NCI-H1092 treated with DMSO at 0.1 percent for 48 hours (cell line): ENCODE measurements around the gene COL4A3.

Experiments
- DNase-seq: peaks from one replicate; lab custom pipeline; 2025; lab: John Stamatoyannopoulos, UW

COL4A3 gene

DNA sequence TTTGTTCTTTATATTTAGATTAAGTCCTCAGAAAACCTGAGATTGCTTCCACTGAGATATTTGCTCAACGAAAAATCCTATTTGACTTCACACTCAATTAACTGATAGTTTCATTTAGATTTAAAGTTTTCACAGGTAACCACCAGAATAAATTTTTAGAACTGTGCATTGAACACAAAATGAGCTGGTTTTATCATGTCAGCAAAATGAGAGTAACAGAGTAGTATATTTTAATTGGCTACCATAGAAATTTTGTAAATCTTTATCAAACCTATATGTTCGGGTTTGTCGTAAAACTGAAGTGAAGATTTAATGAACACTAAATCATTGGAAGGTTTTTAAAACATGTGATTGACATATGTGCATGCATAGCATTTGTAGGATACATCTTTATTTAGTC lies 127.9 kb downstream of the COL4A3 start:
- no peak for DNase-seq

GRCh38 chr2:227293531-227293930 lies 129.1 kb downstream of the COL4A3 start:
- DNase-seq: no peak

- DNase-seq: peak; percentile 1
Observed at GRCh38 chr2:227295806-227296205, 131.4 kb downstream of the COL4A3 start.

- no peak for DNase-seq
Observed at GRCh38 chr2:227296671-227297405, 132.4 kb downstream of the COL4A3 start.

DNA sequence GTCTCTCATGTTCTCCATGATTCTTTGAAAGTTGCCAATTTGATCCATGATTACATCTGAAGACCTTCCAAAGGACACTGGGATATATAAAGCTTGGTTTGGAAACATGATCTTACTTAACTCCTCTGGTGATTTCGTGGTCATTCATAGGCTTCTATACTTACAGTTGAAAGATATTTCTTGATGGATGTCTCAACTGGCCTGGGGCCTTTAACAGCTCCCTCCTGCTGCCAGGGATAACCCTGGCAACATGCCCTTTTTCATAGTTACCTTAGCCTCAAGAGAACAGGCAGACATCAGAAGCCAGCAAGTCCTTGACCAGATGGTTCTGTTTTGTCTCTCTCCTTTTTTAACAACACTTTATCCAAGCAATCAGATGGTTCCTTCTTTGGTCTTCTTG lies 137.1 kb downstream of the COL4A3 start:
- no peak for DNase-seq

DNA sequence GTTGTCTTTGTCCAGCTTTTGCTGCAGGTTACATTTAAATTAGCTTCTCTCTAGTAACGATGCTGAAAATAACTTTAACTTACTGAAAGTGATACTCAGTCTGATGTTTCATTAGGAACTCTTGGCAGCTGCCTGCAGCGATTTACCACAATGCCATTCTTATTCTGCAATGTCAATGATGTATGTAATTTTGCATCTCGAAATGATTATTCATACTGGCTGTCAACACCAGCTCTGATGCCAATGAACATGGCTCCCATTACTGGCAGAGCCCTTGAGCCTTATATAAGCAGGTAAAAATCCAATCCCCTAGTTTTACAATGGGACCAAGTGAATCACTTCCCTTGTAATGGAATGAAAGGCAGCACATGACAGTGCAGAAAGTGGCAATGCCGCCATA lies 144.4 kb downstream of the COL4A3 start:
- DNase-seq: no peak

DNA sequence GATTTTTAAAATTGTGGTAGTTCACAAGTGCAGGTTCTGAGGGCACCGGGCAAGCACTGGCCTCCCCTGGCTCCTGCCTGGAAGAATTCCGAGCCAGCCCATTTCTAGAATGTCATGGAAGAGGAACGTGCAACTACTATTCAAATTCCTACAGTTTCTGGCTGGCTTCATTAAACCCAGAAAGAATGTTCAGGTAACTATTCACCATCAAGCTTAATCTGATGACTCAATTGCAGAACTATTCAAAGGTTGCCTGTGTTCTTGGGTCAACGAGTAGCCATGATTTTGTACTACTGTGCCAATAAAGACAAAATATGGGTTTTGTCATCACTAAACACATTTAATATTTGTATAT lies 146.3 kb downstream of the COL4A3 start:
- no peak for DNase-seq

DNA sequence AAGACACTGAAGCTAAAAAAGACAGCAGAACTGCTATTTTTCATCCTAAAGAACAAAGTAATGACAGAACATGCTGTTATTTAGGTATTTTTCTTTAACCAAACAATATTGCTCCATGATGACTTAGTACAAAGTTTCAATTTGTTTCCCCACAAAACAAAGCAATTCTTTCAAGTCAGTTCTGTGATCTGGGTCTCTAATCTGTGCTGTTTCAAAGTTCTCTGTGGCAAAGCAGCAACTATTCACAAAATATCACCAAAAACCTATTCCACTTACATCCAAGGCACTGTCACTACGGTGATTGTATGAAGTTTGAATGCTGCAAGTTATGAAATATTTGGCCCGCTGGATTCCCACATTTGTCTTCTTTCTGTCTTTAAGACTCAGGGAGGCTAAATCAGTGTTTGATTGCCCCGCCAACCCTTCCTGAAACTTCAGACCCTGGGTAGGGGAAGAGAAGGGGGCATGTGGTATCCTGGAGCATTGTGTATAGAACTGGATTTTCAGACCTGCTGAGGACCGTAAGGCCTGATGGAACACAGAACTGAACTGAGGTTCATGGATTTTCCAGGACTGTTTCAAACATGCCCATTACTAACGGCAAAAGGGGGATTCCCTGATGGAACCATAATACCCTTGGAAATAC lies 147.6 kb downstream of the COL4A3 start:
- no peak for DNase-seq

GRCh38 chr2:227312579-227312978 lies 148.2 kb downstream of the COL4A3 start:
- no peak for DNase-seq

- DNase-seq: no peak
Observed at GRCh38 chr2:227313310-227313709, 148.9 kb downstream of the COL4A3 start.

DNA sequence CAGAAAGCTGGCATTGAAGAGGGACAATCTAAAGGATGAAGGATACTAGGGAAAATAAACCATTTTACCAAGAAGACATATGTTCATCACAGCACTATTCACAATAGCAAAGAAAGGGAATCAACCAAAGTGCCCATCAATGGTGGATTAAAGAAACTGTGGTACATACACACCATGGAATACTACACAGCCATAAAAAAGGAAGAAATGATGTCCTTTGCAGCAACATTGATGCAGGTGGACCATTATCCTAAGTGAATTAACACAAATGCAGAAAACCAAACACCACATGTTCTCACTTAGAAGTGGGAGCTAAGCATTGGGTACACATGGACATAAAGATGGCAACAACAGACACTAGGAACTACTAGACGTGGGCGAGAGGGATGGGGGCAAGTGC lies 153.4 kb downstream of the COL4A3 start:
- DNase-seq: no peak

- no peak for DNase-seq
Observed at GRCh38 chr2:227320305-227321094, 156.1 kb downstream of the COL4A3 start.

DNA sequence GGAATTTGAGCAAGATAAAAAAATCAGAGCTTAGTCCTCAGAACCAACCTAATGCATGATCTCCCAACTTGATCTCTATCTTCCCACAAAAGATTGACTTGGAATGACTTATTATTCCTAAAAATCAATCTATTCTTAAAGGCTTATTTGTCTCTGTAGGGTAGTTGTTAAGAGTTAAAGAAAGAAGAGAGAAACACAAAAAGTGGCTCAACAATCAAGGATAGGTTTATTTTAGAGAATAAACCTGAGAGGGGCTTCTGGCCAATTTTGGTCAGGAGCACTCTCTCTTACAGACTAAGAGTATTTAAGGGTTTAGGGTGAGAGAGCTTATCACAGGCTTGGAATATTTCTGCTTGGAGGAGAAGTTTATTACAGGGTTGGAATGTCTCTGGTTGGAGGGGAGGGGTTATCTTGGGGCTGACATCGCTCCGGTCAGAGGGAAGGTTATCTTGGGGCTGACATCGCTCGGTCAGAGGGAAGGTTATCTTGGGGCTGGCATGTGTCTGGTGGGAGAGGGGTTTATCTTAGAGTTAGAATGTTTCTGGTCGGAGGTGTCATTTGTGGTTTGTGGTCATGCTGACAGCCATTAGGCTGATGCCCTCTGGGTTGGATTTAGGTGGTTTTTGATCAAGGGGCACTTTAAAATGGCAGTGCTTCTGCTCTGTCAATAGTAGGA lies 158.2 kb downstream of the COL4A3 start:
- no peak for DNase-seq

- DNase-seq: no peak
Observed at GRCh38 chr2:227323818-227324217, 159.4 kb downstream of the COL4A3 start.

- no peak for DNase-seq
Observed at GRCh38 chr2:227324642-227324994, 160.2 kb downstream of the COL4A3 start.

- DNase-seq: peak; percentile 81
Observed at GRCh38 chr2:227324995-227325838, 160.8 kb downstream of the COL4A3 start, which contains the start of gene MFF. MFF (plus strand) TSS chr2:227325251; CDS start chr2:227330666, 5,415 bp downstream.

- DNase-seq: no peak
Observed at GRCh38 chr2:227325839-227326195, 161.4 kb downstream of the COL4A3 start.

GRCh38 chr2:227326783-227327182 lies 162.4 kb downstream of the COL4A3 start:
- no peak for DNase-seq

DNA sequence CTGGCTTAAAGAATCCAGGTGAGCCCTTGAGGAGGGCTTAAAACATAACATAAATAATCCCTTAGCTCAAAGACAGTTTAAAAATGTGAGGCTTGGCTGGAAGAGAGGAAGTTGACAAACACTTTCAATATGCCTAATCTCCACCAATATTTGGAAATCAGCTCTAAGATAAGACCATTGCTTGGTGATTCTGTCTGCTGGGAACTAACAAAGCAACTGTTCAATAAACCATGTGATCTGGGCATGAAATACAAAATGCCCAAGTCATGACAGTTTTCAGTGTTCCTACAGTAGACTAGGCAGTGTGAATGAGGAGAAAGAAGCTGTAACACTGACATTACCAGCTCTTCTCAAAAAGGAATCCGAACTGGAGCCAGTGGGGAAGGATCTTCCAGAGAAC lies 171.3 kb downstream of the COL4A3 start:
- DNase-seq: no peak

DNA sequence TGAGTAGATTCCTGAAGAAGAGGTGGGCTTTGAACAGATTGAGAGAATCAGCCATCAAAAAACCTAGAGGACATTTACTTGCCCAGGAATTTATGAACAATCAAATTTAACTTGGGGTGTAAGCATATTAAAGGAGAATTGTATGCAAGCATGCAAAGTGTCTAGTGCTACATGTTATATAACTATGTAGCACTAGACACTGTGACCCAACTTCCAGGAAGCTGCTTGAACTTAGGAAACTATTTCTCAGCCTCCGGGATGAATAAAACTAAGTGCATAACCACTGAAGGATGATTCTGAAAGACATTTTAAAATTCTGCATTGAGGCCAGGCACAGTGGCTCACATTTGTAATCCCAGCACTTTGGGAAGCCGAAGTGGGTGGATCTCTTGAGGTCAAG lies 173.0 kb downstream of the COL4A3 start:
- no peak for DNase-seq

DNA sequence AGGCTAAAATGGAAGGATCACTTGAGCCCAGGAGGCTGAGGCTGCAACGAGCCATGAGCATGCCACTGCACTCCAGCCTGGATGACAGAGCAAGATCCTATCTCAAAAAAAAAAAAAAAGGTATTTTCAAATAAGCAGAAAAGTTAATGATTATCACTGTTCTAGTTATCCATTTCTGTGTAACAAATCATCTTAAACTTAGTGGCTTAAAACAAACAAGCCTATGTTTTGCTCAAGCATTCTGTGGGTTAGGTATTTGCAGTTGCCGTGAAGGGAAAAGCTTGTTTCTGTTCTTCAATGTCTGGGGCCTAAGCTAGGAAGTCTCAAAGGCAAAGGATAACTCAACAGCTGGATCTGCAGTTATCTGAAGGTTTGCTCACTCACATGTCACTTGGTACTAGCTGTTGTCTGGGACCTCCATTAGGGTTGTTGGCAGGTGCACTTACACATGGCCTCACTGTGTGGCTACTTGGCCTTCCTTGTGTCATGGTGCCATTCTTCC lies 174.7 kb downstream of the COL4A3 start:
- no peak for DNase-seq
